HG03439 (cell line): Measurements from ENCODE around the gene SPOUT1.
A peak's percentile ranks its signal among the peaks of the same experiment; 100 is the strongest.

Source experiments
- ATAC-seq: cut with Tn5 transposase; IDR thresholded peaks from one replicate; pipeline ENCODE4 v1.9.1; 2021; ENCODE audit warnings: mild to moderate bottlenecking, moderate library complexity; ENCODE audit not compliant: unreplicated experiment

Gene SPOUT1

GRCh38 chr9:128838338-128838737, 8.7 kb upstream of the SPOUT1 start:
- no peak for ATAC-seq

GRCh38 chr9:128836509-128837145, 7.0 kb upstream of the SPOUT1 start:
- ATAC-seq: no peak

GRCh38 chr9:128835246-128836210, 5.9 kb upstream of the SPOUT1 start:
- no peak for ATAC-seq

GRCh38 chr9:128833696-128834095, 4.1 kb upstream of the SPOUT1 start:
- no peak for ATAC-seq

GRCh38 chr9:128828719-128829452, 708 bp downstream of the SPOUT1 start:
- peak; percentile 15 for ATAC-seq

- ATAC-seq: no peak
Observed at GRCh38 chr9:128828267-128828666, 1.3 kb downstream of the SPOUT1 start.

GRCh38 chr9:128825923-128826700, 3.5 kb downstream of the SPOUT1 start:
- ATAC-seq: no peak

- no peak for ATAC-seq
Observed at GRCh38 chr9:128824911-128825310, 4.7 kb downstream of the SPOUT1 start.

- ATAC-seq: no peak
Observed at GRCh38 chr9:128823903-128824406, 5.6 kb downstream of the SPOUT1 start.

- no peak for ATAC-seq
Observed at GRCh38 chr9:128823362-128823902, 6.2 kb downstream of the SPOUT1 start.

- ATAC-seq: no peak
Observed at GRCh38 chr9:128822407-128823042, 7.1 kb downstream of the SPOUT1 start.

GRCh38 chr9:128821584-128822406, 7.8 kb downstream of the SPOUT1 start:
- no peak for ATAC-seq

- no peak for ATAC-seq
Observed at GRCh38 chr9:128820665-128821583, 8.7 kb downstream of the SPOUT1 start.

- no peak for ATAC-seq
Observed at GRCh38 chr9:128819716-128820664, 9.6 kb downstream of the SPOUT1 start.

- peak; percentile 13 for ATAC-seq
Observed at GRCh38 chr9:128818839-128819715, 10.5 kb downstream of the SPOUT1 start.
